ENCODE measurements around the gene BPIFA3.
A peak's percentile ranks its signal among the peaks of the same experiment; 100 is the strongest.
"Not testable (repeated sequence)": the region's sequence is repeated elsewhere in the genome, so short reads cannot be mapped to it uniquely, and the experiment has no call there.

BPIFA3 gene

DNA sequence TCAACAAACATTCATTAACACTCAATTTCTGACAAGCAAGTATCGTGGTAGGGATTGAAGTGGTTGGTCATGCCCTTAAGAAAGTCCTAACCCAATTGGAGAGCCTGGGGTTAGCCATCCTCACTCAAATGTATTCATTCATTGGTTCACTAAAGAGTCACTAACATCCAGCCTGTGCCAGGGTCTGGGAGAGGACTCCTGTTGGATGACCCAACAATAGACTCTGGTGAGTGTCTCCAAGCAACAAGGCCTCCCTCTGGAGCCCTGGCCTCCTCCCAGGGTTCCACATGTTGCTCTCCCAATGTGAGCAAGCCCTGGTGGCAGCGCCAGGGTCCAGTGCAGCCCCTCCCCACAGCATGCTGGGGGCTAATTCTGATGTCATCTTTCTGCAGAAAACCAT lies at the start of gene BPIFA3:
TSS of gene BPIFA3 (plus strand) at position 301 of the 400 bp plus-strand sequence. CDS start 185 bp downstream, outside the sequence.
- no peak for DNase-seq (ENCODE audit: low read depth)

DNA sequence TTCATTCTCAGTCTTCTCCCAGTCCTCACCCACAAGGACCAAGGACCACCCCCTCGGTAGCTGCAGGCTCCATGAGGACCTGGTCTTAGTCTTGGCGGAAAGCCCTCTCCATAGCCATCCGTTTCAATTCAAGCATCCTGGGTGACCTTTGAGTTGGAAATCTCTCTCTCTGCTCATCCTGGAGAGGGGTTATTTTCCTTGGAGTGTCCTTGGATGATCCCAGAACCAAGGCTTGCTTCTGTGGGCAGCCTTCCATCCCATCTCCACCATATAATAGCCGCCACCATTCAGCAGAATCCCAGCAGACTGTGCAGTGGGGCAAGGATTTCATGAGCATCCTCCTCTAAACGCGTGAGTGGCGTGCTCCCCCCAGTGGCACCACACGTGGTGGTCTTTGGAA lies 49.3 kb upstream of the BPIFA3 start, which contains the start of gene BPIFA2:
TSS of gene BPIFA2 (plus strand) at position 301 of the 400 bp plus-strand sequence. CDS start 987 bp downstream, outside the sequence.
- no peak for DNase-seq (ENCODE audit: low read depth)

DNA sequence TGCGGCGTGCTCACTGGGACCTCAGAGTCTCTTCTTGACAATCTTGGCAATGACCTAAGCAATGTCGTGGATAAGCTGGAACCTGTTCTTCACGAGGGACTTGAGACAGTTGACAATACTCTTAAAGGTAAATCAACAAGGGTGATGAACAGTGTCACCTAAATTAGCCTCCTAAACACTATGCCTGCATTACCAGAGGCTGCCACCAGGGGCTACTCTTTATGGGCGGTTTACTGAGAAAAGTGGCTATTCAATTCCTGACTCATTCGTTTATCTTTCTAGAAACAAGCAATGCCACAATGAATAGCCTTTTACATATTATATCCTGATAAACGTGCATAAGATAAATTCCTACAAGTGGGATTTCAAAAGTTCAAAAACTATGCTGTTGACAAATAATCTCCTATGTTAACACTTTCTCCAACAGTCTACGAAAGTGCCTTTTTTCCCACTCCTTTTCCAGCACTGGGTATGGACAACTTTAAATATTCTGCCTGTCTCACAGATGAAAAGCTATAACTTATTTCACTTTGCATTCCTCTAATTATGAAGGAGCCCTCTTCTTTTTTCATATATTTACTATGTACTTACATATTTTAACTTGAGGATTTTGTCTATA lies 47.9 kb upstream of the BPIFA3 start:
- DNase-seq (ENCODE audit: low read depth), result no peak

DNA sequence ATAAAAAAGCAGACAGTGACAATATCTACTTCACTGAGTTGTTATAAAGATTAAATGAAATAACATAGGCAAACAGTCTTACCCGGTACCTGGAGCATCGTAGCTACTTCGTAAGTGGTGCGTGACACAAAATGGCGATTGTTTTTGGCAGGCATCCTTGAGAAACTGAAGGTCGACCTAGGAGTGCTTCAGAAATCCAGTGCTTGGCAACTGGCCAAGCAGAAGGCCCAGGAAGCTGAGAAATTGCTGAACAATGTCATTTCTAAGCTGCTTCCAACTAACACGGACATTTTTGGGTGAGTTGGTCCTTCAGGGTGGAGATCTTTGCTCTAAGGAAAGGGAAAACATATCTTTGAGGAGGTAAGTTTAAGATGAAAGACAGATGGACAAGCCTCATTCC lies 44.4 kb upstream of the BPIFA3 start:
- no peak for DNase-seq (ENCODE audit: low read depth)

DNA sequence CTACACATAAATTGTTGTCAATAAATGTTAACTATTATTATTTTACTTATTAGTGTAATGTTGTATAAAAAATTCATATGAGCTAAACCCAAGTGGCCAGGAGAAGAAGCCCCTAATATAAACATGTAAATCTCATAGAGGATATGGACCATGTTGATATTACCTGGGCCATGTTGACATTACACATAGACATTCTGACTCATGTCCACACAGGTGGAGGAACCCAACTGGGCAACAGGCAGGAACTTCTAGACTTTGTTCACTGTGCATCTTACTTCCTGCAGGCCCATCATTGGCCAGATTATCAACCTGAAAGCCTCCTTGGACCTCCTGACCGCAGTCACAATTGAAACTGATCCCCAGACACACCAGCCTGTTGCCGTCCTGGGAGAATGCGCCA lies 42.0 kb upstream of the BPIFA3 start:
- DNase-seq (ENCODE audit: low read depth), result no peak

DNA sequence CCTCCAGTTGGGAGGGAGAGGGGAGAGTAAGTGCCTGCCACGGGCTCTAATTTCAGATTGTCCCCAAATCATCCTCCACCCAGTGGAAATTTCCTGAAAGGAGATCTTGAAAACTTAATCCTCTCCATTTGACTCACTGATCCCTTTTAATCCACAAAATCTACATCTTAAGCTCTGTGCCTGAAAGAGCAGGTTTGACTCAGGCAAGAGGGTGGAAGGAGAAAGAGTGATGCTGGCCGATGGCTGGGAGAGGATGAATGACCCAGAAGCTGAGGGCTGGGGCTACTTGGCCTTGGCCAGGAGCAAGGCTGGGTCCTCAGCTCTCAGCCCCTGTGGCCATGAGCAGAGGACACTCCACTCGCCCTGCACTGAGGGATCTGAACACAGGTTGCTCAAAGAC lies 41.1 kb upstream of the BPIFA3 start:
- no peak for DNase-seq (ENCODE audit: low read depth)

DNA sequence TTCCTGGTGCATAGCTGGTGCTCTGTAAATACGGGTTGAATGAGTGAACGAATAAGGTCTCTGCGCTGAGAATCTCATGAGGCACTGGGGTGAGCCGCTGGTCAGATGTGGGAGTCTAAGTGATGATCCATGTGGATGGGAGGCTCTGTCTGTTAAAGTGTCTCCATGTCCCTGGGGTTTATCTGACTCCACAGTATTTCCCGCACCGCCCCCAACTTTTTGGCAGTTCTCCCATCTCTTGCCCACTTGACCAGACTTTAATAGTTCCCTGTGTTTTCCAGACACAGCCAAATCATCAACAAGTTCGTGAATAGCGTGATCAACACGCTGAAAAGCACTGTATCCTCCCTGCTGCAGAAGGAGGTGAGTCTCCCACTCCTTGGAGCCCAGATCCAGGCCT lies 39.3 kb upstream of the BPIFA3 start:
- no peak for DNase-seq (ENCODE audit: low read depth)

DNA sequence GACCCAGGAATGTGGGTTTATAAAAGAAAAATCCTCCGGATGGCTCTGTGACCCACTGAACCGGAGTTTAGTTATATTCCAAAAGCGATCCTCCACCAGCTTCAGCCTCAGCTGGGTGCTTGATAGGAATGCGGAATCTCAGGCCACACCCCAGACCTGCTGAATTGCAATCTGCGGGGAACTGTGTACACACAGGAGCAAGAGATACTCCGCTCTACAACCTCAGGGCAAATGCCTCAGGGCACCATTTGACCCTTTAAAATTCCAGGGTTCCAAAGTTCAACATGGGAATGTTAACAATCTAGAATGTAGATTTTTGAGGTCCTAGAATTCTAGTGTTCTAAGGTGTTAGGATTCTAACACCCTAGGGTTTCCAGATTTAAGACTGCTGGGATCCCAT lies 38.4 kb upstream of the BPIFA3 start:
- DNase-seq (ENCODE audit: low read depth), result no peak

DNA sequence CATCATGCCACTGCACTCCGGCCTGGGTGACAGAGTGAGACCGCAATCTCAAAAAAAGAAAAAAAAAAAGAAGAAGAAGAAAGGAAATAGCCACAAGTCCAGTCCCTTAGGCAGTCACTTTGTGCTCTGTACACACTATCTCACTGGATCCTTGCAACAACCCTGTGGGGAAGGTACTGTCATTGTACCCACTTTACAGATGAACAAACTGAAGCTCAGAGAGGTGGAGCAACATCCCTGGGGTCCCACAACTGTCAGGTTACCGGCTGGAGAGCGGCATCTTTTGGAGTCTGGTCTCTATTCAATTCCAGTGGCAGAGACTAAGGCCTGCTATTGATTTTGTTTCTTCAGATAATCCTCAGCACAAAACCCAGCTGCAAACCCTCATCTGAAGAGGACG lies 37.0 kb upstream of the BPIFA3 start:
- no peak for DNase-seq (ENCODE audit: low read depth)

DNA sequence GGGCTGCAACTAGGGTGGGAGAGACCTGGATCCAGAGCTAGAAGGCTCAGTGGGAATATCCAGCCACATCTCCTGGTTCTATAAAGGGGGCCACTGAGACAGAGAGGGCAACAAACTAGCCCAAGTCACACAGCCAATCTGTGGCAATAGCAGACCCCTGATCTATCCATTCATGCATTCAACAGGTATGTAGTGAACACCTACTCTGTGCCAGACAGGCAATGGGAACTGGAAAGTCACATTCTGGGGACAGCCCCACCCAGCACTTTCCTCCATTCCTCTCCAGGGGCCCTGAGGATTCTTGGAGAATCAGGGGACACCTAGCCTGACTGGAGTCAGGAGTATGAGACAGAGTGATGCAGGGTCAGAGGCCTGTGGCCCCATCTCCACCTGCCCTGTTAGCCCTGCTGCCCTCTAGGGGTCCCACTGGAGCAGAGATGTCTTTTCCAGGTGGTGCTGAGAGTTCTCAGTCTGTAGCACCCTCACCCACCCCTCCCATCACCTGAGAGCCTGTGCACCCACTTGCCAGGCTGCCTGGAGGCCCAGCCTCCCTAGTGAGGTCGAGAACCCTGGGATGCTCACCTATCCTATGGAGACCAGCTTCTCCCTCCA lies 35.6 kb upstream of the BPIFA3 start:
- no peak for DNase-seq (ENCODE audit: low read depth)

DNA sequence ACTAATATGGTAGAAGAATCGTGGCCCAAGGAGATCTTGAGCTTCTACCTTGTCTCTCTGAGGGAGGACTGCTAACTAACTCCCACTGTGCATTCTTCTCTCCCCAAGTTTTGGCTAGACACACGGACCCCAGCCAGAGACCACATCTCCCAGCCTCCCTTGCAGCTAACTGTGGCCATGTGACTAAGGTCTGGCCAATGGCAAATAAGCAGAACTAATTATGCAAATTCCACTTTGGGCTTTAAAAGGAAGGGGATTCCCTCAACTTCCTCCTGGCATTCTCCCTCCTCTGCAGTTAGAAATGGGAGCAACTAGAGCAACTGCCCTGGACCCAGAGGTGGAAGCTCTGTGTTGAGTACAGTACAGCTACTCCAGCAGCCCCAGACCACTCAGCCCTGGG lies 33.8 kb upstream of the BPIFA3 start:
- no peak for DNase-seq (ENCODE audit: low read depth)

DNA sequence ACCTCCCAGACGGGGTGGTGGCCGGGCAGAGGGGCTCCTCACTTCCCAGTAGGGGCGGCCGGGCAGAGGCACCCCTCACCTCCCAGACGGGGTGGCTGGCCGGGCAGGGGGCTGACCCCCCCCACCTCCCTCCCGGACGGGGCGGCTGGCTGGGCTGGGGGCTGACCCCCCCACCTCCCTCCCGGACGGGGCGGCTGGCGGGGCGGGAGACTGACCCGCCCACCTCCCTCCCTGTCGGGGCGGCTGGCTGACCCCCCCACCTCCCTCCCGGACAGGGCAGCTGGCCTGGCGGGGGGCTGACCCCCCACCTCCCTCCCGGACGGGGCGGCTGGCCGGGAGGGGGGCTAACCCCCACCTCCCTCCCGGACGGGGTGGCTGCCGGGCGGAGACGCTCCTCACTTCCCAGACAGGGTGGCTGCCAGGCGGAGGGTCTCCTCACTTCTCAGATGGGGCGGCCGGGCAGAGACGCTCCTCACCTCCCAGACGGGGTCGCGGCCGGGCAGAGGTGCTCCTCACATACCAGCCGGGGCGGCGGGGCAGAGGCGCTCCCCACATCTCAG lies 32.0 kb upstream of the BPIFA3 start:
- DNase-seq (ENCODE audit: low read depth), result not testable (repeated sequence)

DNA sequence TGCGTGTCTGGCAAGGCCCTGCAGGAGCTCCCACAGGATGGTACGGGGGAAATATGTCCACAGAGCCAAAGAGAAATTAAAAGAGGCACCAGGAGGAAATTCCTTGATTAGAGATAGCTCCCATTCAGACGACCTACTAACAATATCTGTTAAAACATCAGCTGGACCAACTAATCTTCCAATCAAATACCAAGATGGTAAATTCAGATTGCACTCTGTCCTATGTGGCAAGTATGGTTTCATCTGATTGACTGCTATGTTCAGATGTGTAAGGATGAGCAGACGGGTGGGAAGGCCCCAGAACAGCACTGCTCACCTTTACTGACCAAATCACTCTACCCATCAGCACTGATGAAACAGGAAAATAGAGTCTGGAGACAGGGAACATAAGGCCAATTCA lies 29.7 kb upstream of the BPIFA3 start:
- DNase-seq (ENCODE audit: low read depth), result no peak

DNA sequence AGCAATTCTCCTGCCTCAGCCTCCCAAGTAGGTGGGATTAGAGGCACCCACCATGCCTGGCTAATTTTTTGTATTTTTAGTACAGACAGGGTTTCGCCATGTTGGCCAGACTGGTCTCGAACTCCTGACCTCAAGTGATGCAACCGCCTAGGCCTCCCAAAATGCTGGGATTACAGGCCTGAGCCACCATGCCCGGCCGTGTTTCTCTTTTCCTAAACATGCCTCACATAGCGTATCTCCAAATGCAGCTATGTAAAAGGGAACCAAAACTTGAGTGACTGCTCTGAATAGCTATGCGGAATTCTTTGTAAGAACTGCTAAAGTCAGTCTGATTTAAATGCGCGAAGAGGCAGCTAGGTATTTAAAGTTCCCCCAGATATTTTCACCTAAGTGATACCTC lies 28.7 kb upstream of the BPIFA3 start:
- no peak for DNase-seq (ENCODE audit: low read depth)

DNA sequence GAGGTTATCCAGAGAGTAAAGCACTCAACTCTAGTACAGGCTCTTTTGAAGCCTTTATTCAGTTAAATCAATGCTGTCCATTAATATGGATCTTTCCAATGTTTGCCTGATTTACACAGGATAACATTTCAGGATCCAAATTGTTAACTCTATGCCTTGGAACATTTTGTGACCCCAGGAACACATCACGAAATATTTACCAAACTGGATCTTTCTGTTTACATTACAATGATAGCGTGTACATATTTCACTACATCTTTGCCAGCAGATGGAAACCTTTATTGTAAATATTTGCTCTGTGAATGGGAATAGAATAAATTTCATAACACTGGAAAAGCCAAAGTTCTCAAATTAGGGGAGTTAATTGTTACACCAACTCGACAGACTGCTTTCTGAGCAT lies 25.7 kb upstream of the BPIFA3 start:
- DNase-seq (ENCODE audit: low read depth), result no peak

DNA sequence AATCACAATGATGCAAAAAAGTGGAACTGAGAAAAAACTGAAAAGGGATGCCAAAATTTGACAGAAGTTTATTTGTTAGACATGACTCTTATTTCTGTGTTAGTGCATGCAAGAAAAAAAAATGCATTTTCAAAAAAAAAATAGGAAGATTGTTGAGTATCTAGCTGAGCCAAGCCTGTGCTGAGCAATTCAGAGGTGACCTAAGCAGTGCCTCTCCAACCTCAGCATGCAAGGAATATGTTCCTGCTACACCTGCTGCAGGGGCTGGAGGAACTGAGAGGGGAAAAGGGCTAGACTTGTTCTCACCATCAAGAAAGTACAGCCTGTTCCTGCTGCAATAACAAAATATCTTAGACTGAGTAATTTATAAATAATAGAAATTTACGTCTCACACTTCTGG lies 25.2 kb upstream of the BPIFA3 start:
- no peak for DNase-seq (ENCODE audit: low read depth)

DNA sequence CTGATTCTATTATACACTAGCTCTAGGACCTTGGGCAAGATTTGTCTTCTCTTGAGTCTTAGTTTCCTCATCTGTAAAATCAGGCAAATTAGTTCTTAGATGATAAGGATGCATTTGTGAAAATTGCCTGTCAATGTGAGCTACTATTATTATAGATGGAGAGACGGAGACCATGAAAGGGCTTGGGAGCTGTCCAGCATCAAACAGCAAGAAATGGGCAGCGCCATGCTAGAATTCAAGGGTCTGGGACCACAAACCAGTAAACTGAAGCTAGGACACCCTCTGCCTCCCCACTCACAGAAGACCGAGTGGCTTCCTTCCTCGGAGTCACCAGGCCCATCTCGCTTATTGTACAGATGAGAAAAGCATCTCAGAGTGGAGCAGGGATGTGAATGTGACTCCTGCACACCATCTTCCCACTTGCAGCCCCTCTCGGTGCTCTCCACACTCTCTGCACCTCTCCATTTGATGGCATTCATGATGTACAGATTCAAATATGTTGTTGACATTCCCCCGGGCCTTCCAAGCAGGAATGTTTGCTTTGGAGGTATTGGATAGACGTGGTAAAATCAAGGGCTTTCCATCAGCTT lies 24.1 kb upstream of the BPIFA3 start:
- DNase-seq (ENCODE audit: low read depth), result no peak

DNA sequence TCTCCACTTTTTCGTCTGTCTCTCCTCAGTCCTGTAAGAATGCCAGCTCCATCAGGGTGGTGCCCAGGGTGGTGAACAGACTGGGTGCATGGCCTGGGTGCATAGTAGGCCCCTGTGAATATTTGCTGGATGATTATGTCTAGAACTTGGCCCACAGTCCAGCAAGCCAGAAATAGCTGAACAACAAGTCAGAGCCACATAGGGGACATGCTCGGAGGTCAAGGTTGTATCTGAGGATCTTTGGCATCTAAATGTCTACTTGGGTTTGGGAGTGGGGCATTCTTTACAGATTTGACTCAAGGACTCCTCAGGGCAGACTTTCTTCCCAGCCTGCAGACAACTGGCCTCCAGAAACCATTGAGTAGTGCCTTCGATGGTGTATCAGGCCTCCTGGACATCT lies 18.1 kb upstream of the BPIFA3 start:
- no peak for DNase-seq (ENCODE audit: low read depth)

DNA sequence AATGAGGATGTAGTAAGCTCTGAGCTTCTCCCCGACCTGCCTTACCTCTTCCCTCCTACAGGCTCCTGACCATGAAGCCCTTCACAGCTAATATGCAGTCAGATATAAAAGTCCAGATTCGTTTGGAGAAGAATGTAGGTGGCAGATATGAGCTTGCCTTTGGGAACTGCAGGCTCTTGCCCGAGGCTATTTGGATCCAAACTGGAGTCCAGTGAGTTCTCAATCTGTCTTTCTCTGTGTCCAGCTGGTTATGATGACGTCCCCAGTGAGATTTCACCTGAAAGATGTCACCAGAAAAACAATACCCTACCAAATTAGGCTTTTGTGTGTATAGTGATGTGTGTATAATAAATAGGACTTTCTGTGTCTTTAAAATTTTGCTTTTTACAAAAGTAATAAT lies 14.7 kb upstream of the BPIFA3 start:
- DNase-seq (ENCODE audit: low read depth), result no peak

DNA sequence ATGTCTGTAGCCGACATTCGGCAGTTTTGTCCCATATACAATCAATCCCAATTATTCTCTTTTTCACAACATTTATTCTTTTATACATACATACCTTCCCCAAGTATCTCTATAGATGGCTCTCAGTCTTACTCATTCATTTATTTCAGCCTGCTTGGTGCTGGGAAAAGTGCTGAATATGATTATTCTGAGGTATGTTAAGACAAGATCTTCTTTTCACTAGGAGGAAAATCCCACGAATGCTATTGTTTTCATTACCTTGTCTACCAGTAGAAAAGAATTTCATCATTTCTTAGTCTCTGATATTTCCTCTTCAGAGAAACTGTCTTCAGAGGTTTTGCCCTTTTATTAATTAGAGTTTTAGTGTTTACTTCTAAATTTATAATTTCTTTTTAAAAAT lies 13.7 kb upstream of the BPIFA3 start:
- DNase-seq (ENCODE audit: low read depth), result no peak

DNA sequence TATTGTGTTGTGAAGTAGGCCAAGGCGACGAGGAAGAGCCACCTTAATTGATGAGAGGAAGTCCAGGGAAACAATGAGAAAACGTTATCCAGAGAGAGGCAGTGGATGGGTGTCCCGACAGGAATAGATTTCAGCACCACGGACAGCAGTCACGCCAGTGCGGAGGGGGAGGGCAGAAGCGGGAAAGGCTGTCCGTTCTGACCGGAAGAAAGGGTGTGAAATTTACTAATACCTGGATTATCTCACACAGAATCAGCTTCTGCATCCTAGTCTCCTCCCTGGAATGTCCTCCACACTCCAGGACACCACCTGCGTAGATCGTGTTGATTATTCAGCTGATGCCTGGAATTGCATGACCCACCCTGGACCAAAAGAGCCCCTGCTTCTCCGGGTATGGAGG lies 7.4 kb upstream of the BPIFA3 start:
- peak; percentile 17 for DNase-seq (ENCODE audit: low read depth)

DNA sequence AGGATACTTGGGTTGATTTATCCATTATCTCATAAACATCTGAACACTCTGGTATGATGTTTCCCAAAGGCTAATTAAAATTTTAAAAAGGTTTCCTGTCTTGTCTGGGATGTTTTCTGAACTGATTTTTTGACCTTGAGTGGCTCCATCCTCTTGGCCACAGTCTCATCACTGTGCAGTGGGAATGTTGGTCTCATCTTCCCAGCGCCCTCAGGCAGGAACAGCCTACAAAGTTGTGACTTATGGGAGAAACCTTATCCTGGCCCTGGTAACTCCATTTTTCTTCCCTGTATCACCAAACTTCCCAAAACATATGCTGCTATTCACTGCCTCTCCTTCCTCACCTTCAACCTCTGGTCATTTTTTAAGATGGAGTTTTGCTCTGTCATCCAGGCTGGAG lies 6.8 kb upstream of the BPIFA3 start:
- no peak for DNase-seq (ENCODE audit: low read depth)

DNA sequence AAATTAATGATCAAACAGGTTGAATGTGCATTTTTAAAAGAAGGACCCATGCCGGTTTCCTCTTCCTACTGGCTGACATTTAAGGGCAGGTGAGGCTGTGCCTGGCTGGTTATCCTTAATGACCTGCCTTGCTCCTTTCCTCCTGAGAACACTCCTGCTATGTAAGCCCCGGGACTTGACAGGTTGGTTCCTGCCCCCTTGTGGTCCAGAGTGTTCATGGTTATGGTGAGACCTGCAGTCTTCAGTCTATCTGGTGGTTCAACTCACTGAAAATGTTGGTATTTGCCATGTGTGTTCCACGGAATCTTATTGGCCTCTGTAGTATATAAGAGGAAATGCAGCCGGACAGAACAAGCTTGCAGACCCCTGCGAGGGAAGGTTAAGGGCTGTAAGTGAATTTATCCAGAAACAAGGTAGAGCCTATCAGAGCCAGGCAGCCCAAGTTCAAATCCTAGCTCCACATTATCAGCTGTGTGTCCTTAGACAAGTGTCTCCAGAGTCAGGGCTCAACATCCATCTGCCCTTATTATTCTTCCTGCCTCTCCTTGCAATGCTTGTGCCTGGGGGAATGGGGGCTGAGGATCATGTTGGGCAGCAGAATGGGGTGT lies 5.2 kb upstream of the BPIFA3 start:
- no peak for DNase-seq (ENCODE audit: low read depth)
